ENCODE measurements around the gene SCGB1C2.
A peak's percentile ranks its signal among the peaks of the same experiment; 100 is the strongest.
"Not testable (repeated sequence)": the region's sequence is repeated elsewhere in the genome, so short reads cannot be mapped to it uniquely, and the experiment has no call there.

Gene SCGB1C2

DNA sequence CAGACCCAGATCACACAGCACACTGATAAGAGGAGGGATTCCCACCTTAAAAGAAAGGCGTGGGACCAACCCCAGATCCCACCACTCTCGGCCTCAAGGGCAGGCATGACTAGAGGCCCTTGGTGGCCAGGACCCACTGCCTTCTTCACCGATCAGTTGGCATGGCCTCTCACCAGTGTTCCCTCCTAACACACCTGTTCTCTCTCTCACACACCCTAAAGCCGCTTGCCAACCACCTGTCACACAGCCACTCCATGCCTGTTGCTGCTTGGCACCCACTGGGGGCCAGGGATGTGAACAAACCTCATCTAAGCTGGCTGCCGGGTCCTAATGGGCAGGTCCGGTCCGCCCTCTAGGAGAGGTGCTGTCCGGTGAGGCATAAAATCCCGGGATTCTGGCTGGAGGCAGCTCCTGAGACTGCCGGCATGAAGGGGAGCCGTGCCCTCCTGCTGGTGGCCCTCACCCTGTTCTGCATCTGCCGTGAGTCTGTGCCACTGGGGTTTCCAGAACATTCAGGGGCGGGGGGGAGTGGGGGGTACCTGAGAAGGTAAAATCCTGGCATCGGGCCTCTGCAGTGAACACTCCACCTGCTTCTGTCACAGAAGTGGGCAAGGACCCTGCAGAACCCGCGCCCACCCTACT, at the start of gene SCGB1C2:
SCGB1C2 (plus strand) TSS at position 404 of the 642 bp plus-strand sequence; CDS start at position 426, 22 bp downstream.
- not testable (repeated sequence) for DNase-seq (ENCODE audit: low read depth); H3K4me3 ChIP-seq (ENCODE audit: low read depth, low read length)

GRCh38 chr17:113111-113510, 24.3 kb upstream of the SCGB1C2 start:
- DNase-seq (ENCODE audit: low read depth); H3K4me3 ChIP-seq (ENCODE audit: low read depth, low read length): not testable (repeated sequence)

DNA sequence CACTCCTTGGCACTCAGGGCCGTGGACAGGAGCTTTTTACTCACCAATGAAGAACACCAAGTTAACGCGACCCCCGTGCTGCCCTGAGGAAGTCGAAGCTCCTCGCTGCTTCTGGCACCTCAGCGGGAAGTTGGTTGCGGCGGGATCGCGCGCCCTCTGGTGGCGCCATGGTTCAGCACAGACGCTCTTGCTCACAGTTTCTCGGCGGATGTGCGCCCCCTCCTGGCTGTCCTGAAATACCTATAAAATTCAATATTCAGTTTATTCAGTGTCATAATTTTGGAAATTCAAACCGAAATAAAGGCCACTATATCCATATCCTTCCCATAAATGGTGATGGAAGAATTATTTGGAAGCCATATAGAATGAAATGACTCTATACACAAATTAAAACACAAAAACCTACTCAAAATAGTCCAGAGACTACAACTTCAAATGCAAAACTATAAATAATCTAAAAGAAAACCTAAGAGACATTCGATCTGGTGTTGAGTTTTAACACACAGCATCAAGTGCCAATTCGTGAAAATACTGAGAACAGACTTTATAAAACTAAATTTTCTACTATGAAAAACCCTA, 18.9 kb upstream of the SCGB1C2 start:
- DNase-seq (ENCODE audit: low read depth); H3K4me3 ChIP-seq (ENCODE audit: low read depth, low read length): not testable (repeated sequence)

DNA sequence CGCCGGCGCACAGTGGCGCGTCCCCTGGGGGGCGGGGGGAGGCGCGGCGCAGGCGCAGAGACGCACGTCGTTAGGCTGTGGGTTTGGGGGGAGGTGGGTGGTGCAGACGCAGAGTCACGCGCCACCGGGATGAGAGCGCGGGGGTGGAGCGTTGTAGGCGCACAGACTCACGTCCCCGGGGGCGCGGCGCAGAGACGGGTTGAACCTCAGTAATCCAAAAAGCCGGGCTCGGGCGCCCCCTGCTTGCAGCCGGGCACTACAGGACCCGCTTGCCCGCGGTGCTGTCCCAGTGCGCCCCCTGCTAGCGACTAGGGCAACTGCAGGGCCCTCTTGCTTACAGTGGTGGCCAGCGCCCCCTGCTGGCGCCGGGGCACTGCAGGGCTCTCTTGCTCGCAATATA, 3.4 kb upstream of the SCGB1C2 start:
- DNase-seq (ENCODE audit: low read depth); H3K4me3 ChIP-seq (ENCODE audit: low read depth, low read length): not testable (repeated sequence)

DNA sequence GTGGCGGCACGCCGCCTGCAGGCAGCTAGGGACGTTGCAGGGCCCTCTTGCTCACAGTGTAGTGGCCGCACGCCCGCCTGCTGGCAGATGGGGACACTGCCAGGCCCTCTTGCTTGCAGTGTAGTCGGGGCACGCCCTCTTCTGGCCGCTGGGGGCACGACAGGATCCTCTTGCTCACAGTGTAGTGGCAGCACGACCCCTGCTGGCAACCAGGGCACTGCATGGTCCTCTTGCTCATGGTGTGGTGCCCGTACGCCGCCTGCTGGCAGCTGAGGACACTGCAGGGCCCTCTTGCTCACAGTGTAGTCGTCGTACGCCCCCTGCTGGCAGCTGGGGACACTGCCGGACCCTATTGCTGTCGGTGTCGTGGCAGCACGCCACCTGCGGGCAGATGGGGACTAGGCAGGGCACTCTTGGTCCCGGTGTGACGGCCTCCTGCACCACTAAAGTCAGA, 3.0 kb upstream of the SCGB1C2 start:
- not testable (repeated sequence) for DNase-seq (ENCODE audit: low read depth); H3K4me3 ChIP-seq (ENCODE audit: low read depth, low read length)

- not testable (repeated sequence) for DNase-seq (ENCODE audit: low read depth); H3K4me3 ChIP-seq (ENCODE audit: low read depth, low read length)
Observed at GRCh38 chr17:135022-135421, 2.3 kb upstream of the SCGB1C2 start.

- H3K4me3 ChIP-seq (ENCODE audit: low read depth, low read length); DNase-seq (ENCODE audit: low read depth): not testable (repeated sequence)
Observed at GRCh38 chr17:135895-136294, 1.5 kb upstream of the SCGB1C2 start.

GRCh38 chr17:136531-136930, 838 bp upstream of the SCGB1C2 start:
- not testable (repeated sequence) for DNase-seq (ENCODE audit: low read depth); H3K4me3 ChIP-seq (ENCODE audit: low read depth, low read length)
- TF ChIP-seq, protein P1, sequence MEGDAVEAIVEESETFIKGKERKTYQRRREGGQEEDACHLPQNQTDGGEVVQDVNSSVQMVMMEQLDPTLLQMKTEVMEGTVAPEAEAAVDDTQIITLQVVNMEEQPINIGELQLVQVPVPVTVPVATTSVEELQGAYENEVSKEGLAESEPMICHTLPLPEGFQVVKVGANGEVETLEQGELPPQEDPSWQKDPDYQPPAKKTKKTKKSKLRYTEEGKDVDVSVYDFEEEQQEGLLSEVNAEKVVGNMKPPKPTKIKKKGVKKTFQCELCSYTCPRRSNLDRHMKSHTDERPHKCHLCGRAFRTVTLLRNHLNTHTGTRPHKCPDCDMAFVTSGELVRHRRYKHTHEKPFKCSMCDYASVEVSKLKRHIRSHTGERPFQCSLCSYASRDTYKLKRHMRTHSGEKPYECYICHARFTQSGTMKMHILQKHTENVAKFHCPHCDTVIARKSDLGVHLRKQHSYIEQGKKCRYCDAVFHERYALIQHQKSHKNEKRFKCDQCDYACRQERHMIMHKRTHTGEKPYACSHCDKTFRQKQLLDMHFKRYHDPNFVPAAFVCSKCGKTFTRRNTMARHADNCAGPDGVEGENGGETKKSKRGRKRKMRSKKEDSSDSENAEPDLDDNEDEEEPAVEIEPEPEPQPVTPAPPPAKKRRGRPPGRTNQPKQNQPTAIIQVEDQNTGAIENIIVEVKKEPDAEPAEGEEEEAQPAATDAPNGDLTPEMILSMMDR (IDR thresholded peaks at IDR 0.05; ENCODE audit: control insufficient read depth, extremely low read depth, insufficient read depth) = peak; percentile 58

DNA sequence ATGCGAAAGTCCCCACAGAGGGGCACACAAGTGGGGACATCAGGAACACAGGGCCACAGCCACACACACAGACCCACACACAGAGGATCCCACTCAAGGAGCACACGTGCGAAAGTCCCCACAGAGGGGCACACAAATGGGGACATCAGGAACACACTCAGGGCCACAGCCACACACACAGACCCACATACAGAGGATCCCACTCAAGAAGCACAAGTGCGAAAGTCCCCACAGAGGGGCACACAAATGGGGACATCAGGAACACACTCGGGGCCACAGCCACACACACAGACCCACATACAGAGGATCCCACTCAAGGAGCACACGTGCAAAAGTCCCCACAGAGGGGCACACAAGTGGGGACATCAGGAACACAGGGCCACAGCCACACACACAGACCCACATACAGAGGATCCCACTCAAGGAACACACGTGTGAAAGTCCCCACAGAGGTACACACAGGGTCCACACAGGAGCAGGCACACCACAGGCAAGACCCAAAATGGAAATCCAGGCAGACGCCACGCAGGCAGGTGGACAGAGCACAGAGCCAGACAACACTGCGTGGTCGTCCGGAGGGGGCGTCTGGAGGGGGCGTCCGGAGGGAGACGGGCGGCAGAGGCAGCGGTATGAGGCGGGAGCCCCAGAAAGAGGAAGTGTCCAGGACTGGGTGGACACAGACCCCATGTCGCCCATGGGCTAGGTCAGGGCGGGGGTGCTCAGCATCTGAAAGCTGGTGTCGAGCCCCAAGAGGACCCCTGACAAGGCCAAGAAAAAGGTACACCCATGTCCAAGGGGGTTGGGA, 2.2 kb downstream of the SCGB1C2 start:
- DNase-seq (ENCODE audit: low read depth); H3K4me3 ChIP-seq (ENCODE audit: low read depth, low read length): not testable (repeated sequence)

- TF ChIP-seq, protein P1 (IDR thresholded peaks at IDR 0.05; ENCODE audit: control insufficient read depth, extremely low read depth, insufficient read depth) = no peak
- H3K4me3 ChIP-seq (ENCODE audit: low read depth, low read length) = no peak overlapping the region
- peak; percentile 67 for DNase-seq (ENCODE audit: low read depth)
Observed at GRCh38 chr17:142102-142661, 4.8 kb downstream of the SCGB1C2 start.

Measured in LNCaP clone FGC (cell line).